ENCODE data around the gene TIMM10.

DNA sequence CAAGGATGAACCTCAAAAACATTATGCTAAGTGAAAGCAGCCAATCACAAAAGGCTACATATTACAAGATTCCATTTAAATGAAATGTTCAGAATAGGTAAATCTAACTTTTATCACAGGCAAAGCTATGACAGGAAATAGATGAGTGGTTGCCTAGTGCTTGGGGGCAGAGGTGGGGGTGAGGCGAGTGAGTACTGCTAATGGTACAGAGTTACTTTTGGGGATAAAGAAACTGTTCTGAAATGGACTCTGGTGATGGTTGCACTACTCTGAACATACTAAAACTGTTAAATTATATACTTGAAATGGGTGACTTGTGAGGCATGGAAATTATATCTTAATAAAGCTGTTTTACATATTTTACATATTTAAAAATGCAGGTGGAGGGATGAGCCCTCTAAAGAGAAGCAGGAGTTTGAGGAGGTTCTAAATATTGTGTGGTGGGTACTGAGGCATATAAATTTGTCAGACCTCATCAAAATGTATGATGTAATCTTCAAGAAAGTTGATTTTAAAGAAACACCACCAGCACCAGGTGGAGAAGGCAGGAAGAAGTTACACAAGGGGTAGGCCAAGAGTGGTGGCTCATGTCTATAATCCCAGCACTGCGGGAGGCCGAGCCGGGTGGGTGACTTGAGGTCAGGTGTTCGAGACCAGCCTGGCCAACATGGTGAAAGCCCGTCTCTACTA, 18.7 kb downstream of the TIMM10 start:
- TF ChIP-seq POLR2A (IDR thresholded peaks at IDR 0.05) (no peak), CTCF (IDR thresholded peaks at IDR 0.05) (no peak)
